Measurements from ENCODE around the gene M1AP. TPM values are rescaled to one million over a fixed set of nuclear protein-coding genes. Genes with fewer than 3 reads are reported as not detected.
"Not testable (repeated sequence)": the region's sequence is repeated elsewhere in the genome, so short reads cannot be mapped to it uniquely, and the experiment has no call there.

M1AP gene
- total and polyA plus RNA-seq, 2 donors (not counting 1 experiment from before 2014, with no cell fraction given) = not detected

GRCh38 chr2:74639550-74639949 is 8.6 kb downstream of the M1AP start:
- no peak for TF ChIP-seq EZH2 (IDR thresholded peaks at IDR 0.05; ENCODE audit: low read length, missing control alignments)
- no peak for TF ChIP-seq CTCF (conservative IDR thresholded peaks at IDR 0.05 in 1 of 2, IDR thresholded peaks at IDR 0.05 in 1 of 2; ENCODE audit: low read depth in 1 of 2, low read length in 2 of 2)

GRCh38 chr2:74632939-74633312 is 15.2 kb downstream of the M1AP start:
- H3K27me3 ChIP-seq (ENCODE audit: control insufficient read depth, insufficient read depth, low read length) = no peaks in the 10 kb centered on the region
- H3K4me3 ChIP-seq (replicated peaks in 1 of 4; ENCODE audit: control extremely low read depth in 1 of 4, insufficient read depth in 1 of 4, low read depth in 3 of 4, low read length in 4 of 4) = no peak overlapping the region
- no peak overlapping the region for H3K27ac ChIP-seq (ENCODE audit: insufficient read depth, low read length)
- no peaks in the 10 kb centered on the region for H3K4me1 ChIP-seq (ENCODE audit: control insufficient read depth, extremely low read depth, insufficient read depth, low read length)
- TF ChIP-seq CTCF (conservative IDR thresholded peaks at IDR 0.05 in 1 of 2, IDR thresholded peaks at IDR 0.05 in 1 of 2; ENCODE audit: low read depth in 1 of 2, low read length in 2 of 2) = no peak
- no peak for TF ChIP-seq EZH2 (IDR thresholded peaks at IDR 0.05; ENCODE audit: low read length, missing control alignments)
- no peak overlapping the region for H3K4me2 ChIP-seq (ENCODE audit: extremely low read depth, insufficient read depth, low read length)
- DNase-seq (ENCODE audit: low read depth in 2 of 2) = no peak
- H4K20me1 ChIP-seq (ENCODE audit: control insufficient read depth, extremely low read depth, insufficient read depth, low read length) = no peaks in the 10 kb centered on the region
- no peaks in the 10 kb centered on the region for H3K36me3 ChIP-seq (ENCODE audit: control insufficient read depth, insufficient read depth, low read length)
- no peaks in the 10 kb centered on the region for H3K79me2 ChIP-seq (ENCODE audit: control insufficient read depth, insufficient read depth, low read length)
- H3K9me3 ChIP-seq (ENCODE audit: control insufficient read depth, insufficient read depth, low read depth, low read length) = no peaks in the 10 kb centered on the region
- H3K9ac ChIP-seq (ENCODE audit: insufficient read depth, low read length) = no peak overlapping the region
- no peak overlapping the region for H2AFZ ChIP-seq (ENCODE audit: low read length)

More at GRCh38 chr2:74639550-74639949, 8.6 kb downstream of the M1AP start:
- Histone ChIP-seq H3K9me3 (ENCODE audit: control insufficient read depth, insufficient read depth, low read depth, low read length) (no peaks in the 10 kb centered on the region), H3K27ac (ENCODE audit: insufficient read depth, low read length) (no peak overlapping the region), H2AFZ (ENCODE audit: low read length) (no peak overlapping the region), H3K9ac (ENCODE audit: insufficient read depth, low read length) (no peak overlapping the region), H3K79me2 (ENCODE audit: control insufficient read depth, insufficient read depth, low read length) (no peaks in the 10 kb centered on the region), H3K4me3 (replicated peaks in 1 of 4; ENCODE audit: control extremely low read depth in 1 of 4, insufficient read depth in 1 of 4, low read depth in 3 of 4, low read length in 4 of 4) (no peak overlapping the region), H4K20me1 (ENCODE audit: control insufficient read depth, extremely low read depth, insufficient read depth, low read length) (no peaks in the 10 kb centered on the region), H3K36me3 (ENCODE audit: control insufficient read depth, insufficient read depth, low read length) (no peaks in the 10 kb centered on the region), H3K4me2 (ENCODE audit: extremely low read depth, insufficient read depth, low read length) (no peak overlapping the region), H3K4me1 (ENCODE audit: control insufficient read depth, extremely low read depth, insufficient read depth, low read length) (no peaks in the 10 kb centered on the region), H3K27me3 (ENCODE audit: control insufficient read depth, insufficient read depth, low read length) (peaks cover 5% of the 10 kb centered on the region)
- DNase-seq (ENCODE audit: low read depth in 2 of 2) = no peak

GRCh38 chr2:74632209-74632938 is 15.8 kb downstream of the M1AP start:
- H4K20me1 ChIP-seq (ENCODE audit: control insufficient read depth, extremely low read depth, insufficient read depth, low read length) = no peaks in the 10 kb centered on the region
- peak; percentile 6 to 18 for DNase-seq (ENCODE audit: low read depth in 2 of 2)
- no peaks in the 10 kb centered on the region for H3K79me2 ChIP-seq (ENCODE audit: control insufficient read depth, insufficient read depth, low read length)
- H2AFZ ChIP-seq (ENCODE audit: low read length) = no peak overlapping the region
- no peaks in the 10 kb centered on the region for H3K4me1 ChIP-seq (ENCODE audit: control insufficient read depth, extremely low read depth, insufficient read depth, low read length)
- H3K4me2 ChIP-seq (ENCODE audit: extremely low read depth, insufficient read depth, low read length) = no peak overlapping the region
- H3K27me3 ChIP-seq (ENCODE audit: control insufficient read depth, insufficient read depth, low read length) = no peaks in the 10 kb centered on the region
- H3K27ac ChIP-seq (ENCODE audit: insufficient read depth, low read length) = no peak overlapping the region
- no peaks in the 10 kb centered on the region for H3K9me3 ChIP-seq (ENCODE audit: control insufficient read depth, insufficient read depth, low read depth, low read length)
- H3K9ac ChIP-seq (ENCODE audit: insufficient read depth, low read length) = no peak overlapping the region
- H3K4me3 ChIP-seq (replicated peaks in 1 of 4; ENCODE audit: control extremely low read depth in 1 of 4, insufficient read depth in 1 of 4, low read depth in 3 of 4, low read length in 4 of 4) = no peak overlapping the region
- TF ChIP-seq CTCF (conservative IDR thresholded peaks at IDR 0.05 in 1 of 2, IDR thresholded peaks at IDR 0.05 in 1 of 2; ENCODE audit: low read depth in 1 of 2, low read length in 2 of 2) (peak in 1 of 2 donors; percentile 31), EZH2 (IDR thresholded peaks at IDR 0.05; ENCODE audit: low read length, missing control alignments) (no peak)
- H3K36me3 ChIP-seq (ENCODE audit: control insufficient read depth, insufficient read depth, low read length) = no peaks in the 10 kb centered on the region

GRCh38 chr2:74630454-74630853 is 17.7 kb downstream of the M1AP start:
- H3K4me3 ChIP-seq (replicated peaks in 1 of 4; ENCODE audit: control extremely low read depth in 1 of 4, insufficient read depth in 1 of 4, low read depth in 3 of 4, low read length in 4 of 4); H3K36me3 ChIP-seq (ENCODE audit: control insufficient read depth, insufficient read depth, low read length); H3K9me3 ChIP-seq (ENCODE audit: control insufficient read depth, insufficient read depth, low read depth, low read length); H3K27ac ChIP-seq (ENCODE audit: insufficient read depth, low read length); H3K4me2 ChIP-seq (ENCODE audit: extremely low read depth, insufficient read depth, low read length); H3K79me2 ChIP-seq (ENCODE audit: control insufficient read depth, insufficient read depth, low read length); H4K20me1 ChIP-seq (ENCODE audit: control insufficient read depth, extremely low read depth, insufficient read depth, low read length); DNase-seq (ENCODE audit: low read depth in 2 of 2); H2AFZ ChIP-seq (ENCODE audit: low read length); H3K27me3 ChIP-seq (ENCODE audit: control insufficient read depth, insufficient read depth, low read length); H3K9ac ChIP-seq (ENCODE audit: insufficient read depth, low read length); H3K4me1 ChIP-seq (ENCODE audit: control insufficient read depth, extremely low read depth, insufficient read depth, low read length): not testable (repeated sequence)

Data from fibroblast of lung (primary cell).